GM06990 (cell line): ENCODE measurements around the gene TTC28.

ENCODE experiments used
- DNase-seq: peaks from one replicate; pipeline ENCODE4 v3.0.0-alpha.2; 2011; ENCODE audit not compliant: insufficient read length; ENCODE audit errors: extremely low read depth
- H3K27me3 ChIP-seq: replicated peaks from 2 replicates; pipeline ENCODE4 v1.6.0; 2011; ENCODE audit warnings: low read length; ENCODE audit not compliant: control insufficient read depth, insufficient read depth
- H3K36me3 ChIP-seq: 2 replicates; pipeline ENCODE4 v1.5.1; 2011; ENCODE audit warnings: low read length; ENCODE audit not compliant: control insufficient read depth, insufficient read depth
- H3K4me3 ChIP-seq: replicated peaks from 2 replicates; pipeline ENCODE4 v1.5.1; 2011; ENCODE audit warnings: low read depth, mild to moderate bottlenecking, control low read depth, low read length
- TF ChIP-seq, protein P1 (sequence below): IDR thresholded peaks from 2 replicates; pipeline ENCODE4 v1.5.1; 2011; ENCODE audit warnings: low read length, control low read depth, mild to moderate bottlenecking, inconsistent platforms; ENCODE audit not compliant: insufficient read depth, poor library complexity, severe bottlenecking

The TTC28 gene

DNA sequence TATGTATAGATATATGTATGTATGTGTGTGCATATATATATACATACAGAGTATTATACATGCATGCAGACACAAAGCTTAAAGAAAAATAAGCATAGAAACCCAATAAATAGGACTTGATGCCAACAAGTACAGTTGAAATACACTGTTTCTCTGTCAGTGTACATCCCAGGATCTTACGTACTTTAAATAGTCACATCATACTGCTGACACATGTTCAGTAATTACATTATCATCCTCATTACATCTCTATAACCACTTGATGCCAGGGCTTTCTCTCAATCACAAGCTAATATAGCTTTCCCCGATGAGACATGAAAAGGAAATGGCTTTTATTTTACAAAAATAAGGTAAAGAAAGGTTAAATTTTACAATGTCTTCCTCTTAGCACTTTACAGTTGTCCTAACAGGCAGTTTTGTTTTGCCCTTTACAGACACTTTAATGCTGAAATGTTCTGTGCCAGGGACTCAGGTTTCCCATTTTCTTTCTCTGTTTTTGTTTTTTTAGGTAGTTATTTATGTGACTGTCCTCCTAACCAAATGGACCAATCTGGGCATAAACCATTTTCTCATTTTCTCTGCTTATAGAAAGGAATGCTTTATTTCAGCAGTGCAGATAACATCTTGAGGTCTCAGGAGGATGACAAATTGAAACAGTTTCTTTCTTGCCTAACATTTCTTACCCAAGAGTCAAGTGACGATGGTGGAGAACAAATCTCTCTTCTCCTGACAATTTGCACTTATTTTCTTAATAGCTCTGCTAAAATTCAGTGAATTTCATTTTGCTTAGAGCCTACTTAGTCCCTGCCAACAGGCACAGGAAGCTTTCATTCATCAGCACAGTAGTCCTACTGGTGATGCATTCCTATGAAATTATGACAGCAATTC is 350.2 kb downstream of the TTC28 start:
- no peaks in the 10 kb centered on the region for H3K36me3 ChIP-seq
- TF ChIP-seq, protein P1, sequence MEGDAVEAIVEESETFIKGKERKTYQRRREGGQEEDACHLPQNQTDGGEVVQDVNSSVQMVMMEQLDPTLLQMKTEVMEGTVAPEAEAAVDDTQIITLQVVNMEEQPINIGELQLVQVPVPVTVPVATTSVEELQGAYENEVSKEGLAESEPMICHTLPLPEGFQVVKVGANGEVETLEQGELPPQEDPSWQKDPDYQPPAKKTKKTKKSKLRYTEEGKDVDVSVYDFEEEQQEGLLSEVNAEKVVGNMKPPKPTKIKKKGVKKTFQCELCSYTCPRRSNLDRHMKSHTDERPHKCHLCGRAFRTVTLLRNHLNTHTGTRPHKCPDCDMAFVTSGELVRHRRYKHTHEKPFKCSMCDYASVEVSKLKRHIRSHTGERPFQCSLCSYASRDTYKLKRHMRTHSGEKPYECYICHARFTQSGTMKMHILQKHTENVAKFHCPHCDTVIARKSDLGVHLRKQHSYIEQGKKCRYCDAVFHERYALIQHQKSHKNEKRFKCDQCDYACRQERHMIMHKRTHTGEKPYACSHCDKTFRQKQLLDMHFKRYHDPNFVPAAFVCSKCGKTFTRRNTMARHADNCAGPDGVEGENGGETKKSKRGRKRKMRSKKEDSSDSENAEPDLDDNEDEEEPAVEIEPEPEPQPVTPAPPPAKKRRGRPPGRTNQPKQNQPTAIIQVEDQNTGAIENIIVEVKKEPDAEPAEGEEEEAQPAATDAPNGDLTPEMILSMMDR = no peak
- H3K27me3 ChIP-seq = no peaks in the 10 kb centered on the region
- no peak overlapping the region for H3K4me3 ChIP-seq
- no peak for DNase-seq

DNA sequence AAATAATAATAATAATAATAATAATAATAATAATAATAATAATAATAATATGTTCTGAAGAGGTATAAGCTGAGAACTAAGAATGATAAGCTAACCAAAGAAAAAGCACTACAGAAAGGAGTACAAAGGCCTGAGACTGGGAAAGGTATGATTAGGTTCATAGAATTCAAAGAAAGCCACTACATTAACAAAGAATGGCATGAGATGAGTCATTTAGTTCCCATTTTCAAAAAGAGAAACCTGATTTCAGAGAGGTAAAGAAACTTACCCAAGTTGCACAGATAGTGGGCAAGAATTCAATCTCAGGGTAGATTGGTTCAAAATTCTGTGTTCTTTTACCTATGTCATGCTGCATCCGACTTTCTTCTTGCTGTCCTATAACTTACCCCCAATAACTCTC is 350.9 kb downstream of the TTC28 start:
- Histone ChIP-seq H3K36me3 (no peaks in the 10 kb centered on the region), H3K4me3 (no peak overlapping the region), H3K27me3 (no peaks in the 10 kb centered on the region)
- no peak for DNase-seq
- TF ChIP-seq, protein P1 = no peak

DNA sequence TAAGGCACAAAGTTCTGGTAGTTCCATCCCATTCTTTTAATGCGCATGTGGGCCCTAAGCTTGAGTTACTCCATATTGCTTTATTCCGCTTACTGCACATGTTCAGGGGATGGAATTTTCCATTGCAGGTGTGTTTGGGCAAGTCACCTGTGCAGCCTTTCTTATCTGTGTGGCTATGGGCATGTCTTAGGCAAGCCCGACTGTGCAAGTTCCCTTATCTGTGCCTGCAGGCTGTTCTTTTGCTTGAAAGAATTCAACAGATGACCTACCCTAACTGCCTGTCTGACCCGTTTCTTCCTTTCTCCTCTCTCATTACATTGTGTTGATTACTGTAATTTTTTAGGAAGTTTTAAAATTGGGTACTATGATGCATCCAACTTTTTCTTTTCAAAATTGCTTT is 363.6 kb downstream of the TTC28 start:
- no peaks in the 10 kb centered on the region for H3K27me3 ChIP-seq
- TF ChIP-seq, protein P1 = no peak
- DNase-seq = no peak
- no peaks in the 10 kb centered on the region for H3K36me3 ChIP-seq
- H3K4me3 ChIP-seq = no peak overlapping the region

DNA sequence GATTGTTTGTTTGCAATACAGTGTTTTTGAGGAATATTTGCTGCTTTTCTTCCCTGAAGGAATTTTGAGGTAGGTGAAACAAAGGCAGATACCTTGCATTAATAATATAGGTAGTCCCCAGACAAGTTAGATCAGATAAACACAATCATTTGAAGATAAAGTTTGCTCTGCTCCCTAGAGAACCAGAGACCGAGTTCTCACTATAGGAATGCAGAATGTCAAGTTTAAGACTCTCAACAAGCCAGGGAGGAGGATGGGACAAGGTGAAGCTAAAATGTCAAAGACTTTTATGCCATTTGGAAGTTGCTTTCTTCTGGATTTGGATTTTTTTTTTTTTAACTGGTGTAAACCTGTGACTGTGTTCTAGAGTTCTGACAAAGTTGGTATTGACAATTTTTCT is 364.7 kb downstream of the TTC28 start:
- DNase-seq = no peak
- Histone ChIP-seq H3K36me3 (no peaks in the 10 kb centered on the region), H3K4me3 (no peak overlapping the region), H3K27me3 (no peaks in the 10 kb centered on the region)
- TF ChIP-seq, protein P1 = no peak

DNA sequence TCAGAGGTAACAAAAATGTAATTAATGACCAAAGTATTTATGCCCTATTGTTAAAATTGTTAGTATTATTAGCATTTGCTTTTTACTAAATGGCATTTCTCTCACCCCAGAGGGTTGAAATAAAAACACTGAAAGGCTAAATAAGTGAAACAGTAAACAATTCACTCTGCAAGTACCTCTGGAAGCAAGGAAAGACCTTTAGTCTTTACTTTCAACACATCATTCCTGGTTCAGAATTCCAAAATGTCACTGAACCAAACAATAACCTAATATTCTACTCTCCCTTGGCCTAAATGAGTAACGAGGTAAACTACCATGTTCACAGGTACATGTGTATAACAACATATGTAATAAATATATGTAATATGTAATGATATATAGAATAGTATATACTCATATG is 369.3 kb downstream of the TTC28 start:
- no peaks in the 10 kb centered on the region for H3K27me3 ChIP-seq
- no peak overlapping the region for H3K4me3 ChIP-seq
- DNase-seq = no peak
- no peaks in the 10 kb centered on the region for H3K36me3 ChIP-seq
- TF ChIP-seq, protein P1 = no peak
